DMS79 treated with DMSO at 0.1 percent for 48 hours (cell line): Measurements from ENCODE around the gene MOB3A.
"Not testable (repeated sequence)": the region's sequence is repeated elsewhere in the genome, so short reads cannot be mapped to it uniquely, and the experiment has no call there.

Source experiments
- DNase-seq: peaks from one replicate; lab custom pipeline; 2025; lab: John Stamatoyannopoulos, UW

MOB3A gene

GRCh38 chr19:2096034-2096479 lies at the start of gene MOB3A:
MOB3A (minus strand) TSS chr19:2096326; CDS start chr19:2078560, 17,766 bp downstream.
- peak; percentile 91 for DNase-seq

GRCh38 chr19:2145831-2146241 lies 49.7 kb upstream of the MOB3A start:
- no peak for DNase-seq

GRCh38 chr19:2144190-2144589 lies 48.1 kb upstream of the MOB3A start:
- no peak for DNase-seq

- no peak for DNase-seq
These were observed 46.2 kb upstream of the MOB3A start for GRCh38 chr19:2142173-2142829.

- no peak for DNase-seq
These were observed 44.0 kb upstream of the MOB3A start for GRCh38 chr19:2140138-2140569.

GRCh38 chr19:2139385-2140137 lies 43.4 kb upstream of the MOB3A start:
- DNase-seq, result no peak

- DNase-seq, result no peak
These were observed 42.1 kb upstream of the MOB3A start for GRCh38 chr19:2138061-2138728.

- DNase-seq, result no peak
These were observed 40.7 kb upstream of the MOB3A start for GRCh38 chr19:2136796-2137195.

GRCh38 chr19:2135474-2136402 lies 39.6 kb upstream of the MOB3A start:
- DNase-seq, result no peak

- DNase-seq, result no peak
These were observed 36.8 kb upstream of the MOB3A start for GRCh38 chr19:2132731-2133490.

- no peak for DNase-seq
These were observed 36.1 kb upstream of the MOB3A start for GRCh38 chr19:2132191-2132590.

GRCh38 chr19:2131012-2131975 lies 35.2 kb upstream of the MOB3A start:
- DNase-seq, result not testable (repeated sequence)

- no peak for DNase-seq
These were observed 34.0 kb upstream of the MOB3A start for GRCh38 chr19:2129892-2130770.

- DNase-seq, result no peak
These were observed 33.4 kb upstream of the MOB3A start for GRCh38 chr19:2129486-2129885.

GRCh38 chr19:2129022-2129421 lies 32.9 kb upstream of the MOB3A start:
- no peak for DNase-seq

GRCh38 chr19:2128252-2128651 lies 32.1 kb upstream of the MOB3A start:
- DNase-seq, result not testable (repeated sequence)

- DNase-seq, result no peak
These were observed 31.6 kb upstream of the MOB3A start for GRCh38 chr19:2127758-2128157.

- no peak for DNase-seq
These were observed 30.9 kb upstream of the MOB3A start for GRCh38 chr19:2126879-2127518.
